ENCODE data around the gene SNX19. TPM values are rescaled to one million over a fixed set of nuclear protein-coding genes. Genes with fewer than 3 reads are reported as not detected.
A peak's percentile ranks its signal among the peaks of the same experiment; 100 is the strongest.

The SNX19 gene
- total RNA-seq, 1 donor from 2014 or later = 45.6 TPM

DNA sequence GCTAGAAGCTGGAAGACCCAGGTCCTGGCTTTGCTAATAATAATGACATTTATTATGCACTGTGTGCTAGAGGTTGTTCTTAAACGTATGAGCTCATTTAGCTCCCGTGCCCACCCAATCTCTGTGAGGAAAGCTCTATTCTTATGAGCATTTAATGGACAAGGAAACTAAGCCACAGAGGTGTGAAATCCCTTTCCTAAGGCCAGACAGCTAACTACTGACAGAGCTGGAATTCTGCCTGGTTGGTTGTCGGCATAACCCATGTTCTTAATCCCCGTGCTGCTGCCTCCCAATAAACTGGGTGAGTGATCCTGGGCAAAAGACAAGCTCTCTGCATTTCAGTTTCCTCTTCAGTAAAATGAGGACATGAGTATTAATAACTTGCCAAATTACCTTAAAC is 49.4 kb downstream of the SNX19 start:
- Mint-ChIP-seq H3K4me1 (ENCODE audit: low read depth, unreplicated experiment) (peaks cover 10% of the 10 kb centered on the region), H3K27ac (ENCODE audit: unreplicated experiment) (no peak overlapping the region), H3K9me3 (ENCODE audit: unreplicated experiment) (no peaks in the 10 kb centered on the region), H3K36me3 (ENCODE audit: low read depth, unreplicated experiment) (peaks cover 7% of the 10 kb centered on the region), H3K4me3 (ENCODE audit: unreplicated experiment) (no peak overlapping the region), H3K27me3 (ENCODE audit: low read depth, unreplicated experiment) (peaks cover 4% of the 10 kb centered on the region)
- no peaks in the 10 kb centered on the region for H3K27me3 ChIP-seq (ENCODE audit: insufficient read depth, low read length)
- H3K9ac ChIP-seq (ENCODE audit: low read length) = no peak overlapping the region
- no peak overlapping the region for H3K4me3 ChIP-seq (ENCODE audit: insufficient read depth, low read depth, low read length)
- no peaks in the 10 kb centered on the region for H4K20me1 ChIP-seq (ENCODE audit: insufficient read depth, low read length)
- no peaks in the 10 kb centered on the region for H3K9me3 ChIP-seq (ENCODE audit: insufficient read depth, low read depth, low read length)
- H3K79me2 ChIP-seq (ENCODE audit: insufficient read depth, low read length) = no peaks in the 10 kb centered on the region
- no peak overlapping the region for H3K27ac ChIP-seq (ENCODE audit: low read depth, low read length)
- TF ChIP-seq EZH2 (IDR thresholded peaks at IDR 0.05; ENCODE audit: insufficient read depth, low read length) = no peak
- TF ChIP-seq, protein P1, sequence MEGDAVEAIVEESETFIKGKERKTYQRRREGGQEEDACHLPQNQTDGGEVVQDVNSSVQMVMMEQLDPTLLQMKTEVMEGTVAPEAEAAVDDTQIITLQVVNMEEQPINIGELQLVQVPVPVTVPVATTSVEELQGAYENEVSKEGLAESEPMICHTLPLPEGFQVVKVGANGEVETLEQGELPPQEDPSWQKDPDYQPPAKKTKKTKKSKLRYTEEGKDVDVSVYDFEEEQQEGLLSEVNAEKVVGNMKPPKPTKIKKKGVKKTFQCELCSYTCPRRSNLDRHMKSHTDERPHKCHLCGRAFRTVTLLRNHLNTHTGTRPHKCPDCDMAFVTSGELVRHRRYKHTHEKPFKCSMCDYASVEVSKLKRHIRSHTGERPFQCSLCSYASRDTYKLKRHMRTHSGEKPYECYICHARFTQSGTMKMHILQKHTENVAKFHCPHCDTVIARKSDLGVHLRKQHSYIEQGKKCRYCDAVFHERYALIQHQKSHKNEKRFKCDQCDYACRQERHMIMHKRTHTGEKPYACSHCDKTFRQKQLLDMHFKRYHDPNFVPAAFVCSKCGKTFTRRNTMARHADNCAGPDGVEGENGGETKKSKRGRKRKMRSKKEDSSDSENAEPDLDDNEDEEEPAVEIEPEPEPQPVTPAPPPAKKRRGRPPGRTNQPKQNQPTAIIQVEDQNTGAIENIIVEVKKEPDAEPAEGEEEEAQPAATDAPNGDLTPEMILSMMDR (IDR thresholded peaks at IDR 0.05; ENCODE audit: insufficient read depth, low read depth, low read length) = no peak
- no peak for FAIRE-seq
- H3K36me3 ChIP-seq (ENCODE audit: insufficient read depth, low read length) = peaks cover 3% of the 10 kb centered on the region
- H2AFZ ChIP-seq (ENCODE audit: low read depth, low read length) = no peak overlapping the region
- peaks cover 9% of the 10 kb centered on the region for H3K4me1 ChIP-seq (ENCODE audit: insufficient read depth, low read length)
- DNase-seq (ENCODE audit: low read depth) = no peak
- no peak overlapping the region for H3K4me2 ChIP-seq (ENCODE audit: low read length)

DNA sequence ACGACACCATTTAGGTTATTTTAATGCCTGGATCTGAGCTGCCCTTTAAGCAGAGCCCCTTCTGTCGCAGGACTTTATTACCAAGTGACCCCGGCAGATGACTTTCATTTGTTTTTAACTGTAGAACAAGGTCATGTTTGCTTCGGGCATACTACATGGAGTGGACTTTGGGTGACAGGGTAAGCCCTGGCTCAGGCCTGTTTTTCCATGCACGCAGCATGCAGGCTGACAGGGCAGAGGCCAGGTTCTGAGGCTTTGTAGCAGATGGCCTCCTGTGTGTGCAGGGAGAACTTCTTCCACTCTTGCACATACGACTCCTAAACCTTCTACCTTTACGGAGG is 50.5 kb downstream of the SNX19 start:
- H3K36me3 Mint-ChIP-seq (ENCODE audit: low read depth, unreplicated experiment) = peaks cover 3% of the 10 kb centered on the region
- DNase-seq (ENCODE audit: low read depth) = no peak
- Histone ChIP-seq H3K4me1 (ENCODE audit: insufficient read depth, low read length) (no peaks in the 10 kb centered on the region), H3K79me2 (ENCODE audit: insufficient read depth, low read length) (no peaks in the 10 kb centered on the region), H3K4me3 (ENCODE audit: insufficient read depth, low read depth, low read length) (no peak overlapping the region), H3K27ac (ENCODE audit: low read depth, low read length) (no peak overlapping the region), H4K20me1 (ENCODE audit: insufficient read depth, low read length) (no peaks in the 10 kb centered on the region), H3K9me3 (ENCODE audit: insufficient read depth, low read depth, low read length) (no peaks in the 10 kb centered on the region), H3K36me3 (ENCODE audit: insufficient read depth, low read length) (peaks cover 3% of the 10 kb centered on the region), H3K4me2 (ENCODE audit: low read length) (no peak overlapping the region), H2AFZ (ENCODE audit: low read depth, low read length) (no peak overlapping the region), H3K27me3 (ENCODE audit: insufficient read depth, low read length) (no peaks in the 10 kb centered on the region), H3K9ac (ENCODE audit: low read length) (no peak overlapping the region)
- TF ChIP-seq EZH2 (IDR thresholded peaks at IDR 0.05; ENCODE audit: insufficient read depth, low read length) = no peak
- TF ChIP-seq, protein P1 (IDR thresholded peaks at IDR 0.05; ENCODE audit: insufficient read depth, low read depth, low read length) = no peak
- H3K27me3 Mint-ChIP-seq (ENCODE audit: low read depth, unreplicated experiment) = peaks cover 4% of the 10 kb centered on the region
- H3K27ac Mint-ChIP-seq (ENCODE audit: unreplicated experiment) = peak overlapping the region; percentile 85
- no peak for FAIRE-seq
- H3K4me3 Mint-ChIP-seq (ENCODE audit: unreplicated experiment) = no peak overlapping the region
- peaks cover 6% of the 10 kb centered on the region for H3K4me1 Mint-ChIP-seq (ENCODE audit: low read depth, unreplicated experiment)
- no peaks in the 10 kb centered on the region for H3K9me3 Mint-ChIP-seq (ENCODE audit: unreplicated experiment)

DNA sequence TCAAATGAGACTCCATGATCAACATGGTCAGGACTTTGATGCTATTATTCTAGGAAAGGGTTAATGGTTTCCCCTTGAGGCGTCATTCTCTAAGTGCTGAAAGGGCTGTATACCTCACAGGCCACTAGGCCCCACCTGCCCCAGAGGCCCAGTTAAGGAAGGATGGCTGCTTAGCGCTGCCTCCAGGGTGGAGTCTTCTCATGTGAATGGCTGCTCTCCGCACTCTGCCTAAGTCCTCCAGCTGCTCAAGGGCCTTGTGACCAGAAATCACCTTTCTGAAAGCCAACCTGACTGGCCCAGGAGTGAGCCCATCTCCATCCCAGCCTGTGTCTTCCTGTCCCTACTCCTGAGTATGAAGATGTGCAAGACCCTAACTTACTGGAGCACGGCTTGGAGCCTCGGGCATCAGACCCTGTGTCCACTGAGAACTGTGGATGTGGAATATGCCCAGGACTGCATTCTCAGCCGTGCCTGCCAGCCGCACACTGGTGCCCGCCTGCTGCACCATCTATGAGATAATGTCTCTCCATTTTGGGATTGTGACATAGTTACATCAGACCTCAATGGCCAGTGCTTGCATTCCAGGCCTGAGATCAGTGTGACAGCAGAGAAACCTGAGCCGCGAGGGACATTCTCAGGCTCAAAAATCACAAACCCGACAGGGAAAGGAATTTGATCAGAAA is 51.0 kb downstream of the SNX19 start:
- no peak overlapping the region for H3K27ac ChIP-seq (ENCODE audit: low read depth, low read length)
- no peak overlapping the region for H3K9ac ChIP-seq (ENCODE audit: low read length)
- no peak for DNase-seq (ENCODE audit: low read depth)
- no peak overlapping the region for H3K4me2 ChIP-seq (ENCODE audit: low read length)
- peak overlapping the region; percentile 85 for H3K27ac Mint-ChIP-seq (ENCODE audit: unreplicated experiment)
- peaks cover 3% of the 10 kb centered on the region for H3K36me3 Mint-ChIP-seq (ENCODE audit: low read depth, unreplicated experiment)
- peaks cover 6% of the 10 kb centered on the region for H3K4me1 Mint-ChIP-seq (ENCODE audit: low read depth, unreplicated experiment)
- peaks cover 4% of the 10 kb centered on the region for H3K27me3 Mint-ChIP-seq (ENCODE audit: low read depth, unreplicated experiment)
- H3K36me3 ChIP-seq (ENCODE audit: insufficient read depth, low read length) = peaks cover 2% of the 10 kb centered on the region
- H4K20me1 ChIP-seq (ENCODE audit: insufficient read depth, low read length) = no peaks in the 10 kb centered on the region
- H3K4me1 ChIP-seq (ENCODE audit: insufficient read depth, low read length) = no peaks in the 10 kb centered on the region
- no peaks in the 10 kb centered on the region for H3K27me3 ChIP-seq (ENCODE audit: insufficient read depth, low read length)
- no peak overlapping the region for H3K4me3 ChIP-seq (ENCODE audit: insufficient read depth, low read depth, low read length)
- TF ChIP-seq, protein P1 (IDR thresholded peaks at IDR 0.05; ENCODE audit: insufficient read depth, low read depth, low read length) = no peak
- TF ChIP-seq EZH2 (IDR thresholded peaks at IDR 0.05; ENCODE audit: insufficient read depth, low read length) = no peak
- no peaks in the 10 kb centered on the region for H3K9me3 Mint-ChIP-seq (ENCODE audit: unreplicated experiment)
- FAIRE-seq = no peak
- H3K4me3 Mint-ChIP-seq (ENCODE audit: unreplicated experiment) = no peak overlapping the region
- no peaks in the 10 kb centered on the region for H3K79me2 ChIP-seq (ENCODE audit: insufficient read depth, low read length)
- no peaks in the 10 kb centered on the region for H3K9me3 ChIP-seq (ENCODE audit: insufficient read depth, low read depth, low read length)
- no peak overlapping the region for H2AFZ ChIP-seq (ENCODE audit: low read depth, low read length)

All from astrocyte (in vitro differentiated cells and primary cell).